Occipital lobe (tissue), 2 donors: ENCODE measurements around the gene AQP6. TPM values are rescaled to one million over a fixed set of nuclear protein-coding genes. Genes with fewer than 3 reads are reported as not detected.
"Not testable (repeated sequence)": the region's sequence is repeated elsewhere in the genome, so short reads cannot be mapped to it uniquely, and the experiment has no call there.

Source experiments
- DNase-seq: peaks from one replicate; lab custom pipeline; 2025; lab: John Stamatoyannopoulos, UW
- total RNA-seq: library from RNA; depleted of rRNA; stranded (reverse); fragments of >200 nt; gene quantifications from one replicate; pipeline ENCODE4 v1.2.3, GENCODE V29; 2014

The AQP6 gene
- total RNA-seq, 1 donor from 2014 or later = 0.62 TPM

GRCh38 chr12:49989400-49989799 is 16.7 kb downstream of the AQP6 start:
- not testable (repeated sequence) for DNase-seq

- no peak for DNase-seq
Measured at GRCh38 chr12:49990273-49990672, 17.5 kb downstream of the AQP6 start.

- DNase-seq = no peak
Measured at GRCh38 chr12:49998453-49998852, 25.7 kb downstream of the AQP6 start.

- DNase-seq = no peak
Measured at GRCh38 chr12:50003595-50003994, 30.8 kb downstream of the AQP6 start.

GRCh38 chr12:50004696-50005095 is 31.9 kb downstream of the AQP6 start:
- no peak for DNase-seq

- DNase-seq = no peak
Measured at GRCh38 chr12:50005175-50005574, 32.4 kb downstream of the AQP6 start.

- no peak for DNase-seq
Measured at GRCh38 chr12:50006280-50006679, 33.5 kb downstream of the AQP6 start.

- DNase-seq = no peak
Measured at GRCh38 chr12:50006754-50007442, 34.2 kb downstream of the AQP6 start.

- no peak for DNase-seq
Measured at GRCh38 chr12:50013361-50014147, 40.8 kb downstream of the AQP6 start.

- no peak for DNase-seq
Measured at GRCh38 chr12:50014342-50014741, 41.6 kb downstream of the AQP6 start.

- DNase-seq = peak; percentile 36
Measured at GRCh38 chr12:50016501-50017475, 44.0 kb downstream of the AQP6 start.

GRCh38 chr12:50017641-50018040 is 44.9 kb downstream of the AQP6 start:
- no peak for DNase-seq

- no peak for DNase-seq
Measured at GRCh38 chr12:50018154-50018553, 45.4 kb downstream of the AQP6 start.

- DNase-seq = no peak
Measured at GRCh38 chr12:50018968-50019367, 46.2 kb downstream of the AQP6 start.

- no peak for DNase-seq
Measured at GRCh38 chr12:50019524-50019923, 46.8 kb downstream of the AQP6 start.

- no peak for DNase-seq
Measured at GRCh38 chr12:50021031-50021430, 48.3 kb downstream of the AQP6 start.

- DNase-seq = no peak
Measured at GRCh38 chr12:50022903-50023302, 50.2 kb downstream of the AQP6 start.

- DNase-seq = no peak
Measured at GRCh38 chr12:50024227-50024626, 51.5 kb downstream of the AQP6 start.

- no peak for DNase-seq
Measured at GRCh38 chr12:50024805-50025186, 52.0 kb downstream of the AQP6 start.

GRCh38 chr12:50025187-50026059 is 52.7 kb downstream of the AQP6 start, which contains the start of gene RACGAP1:
Gene RACGAP1, minus strand, starts transcription at chr12:50025494. Its CDS starts 8,779 bp downstream, at chr12:50016715.
- DNase-seq = peak; percentile 91

- DNase-seq = no peak
Measured at GRCh38 chr12:50026691-50027090, 53.9 kb downstream of the AQP6 start.
